ENCODE results near the gene SZT2. TPM values are rescaled to one million over a fixed set of nuclear protein-coding genes. Genes with fewer than 3 reads are reported as not detected.
"Not testable (repeated sequence)": the region's sequence is repeated elsewhere in the genome, so short reads cannot be mapped to it uniquely, and the experiment has no call there.

Gene SZT2
- total RNA-seq, 2 donors from 2014 or later = 49.5 to 73.2 TPM

DNA sequence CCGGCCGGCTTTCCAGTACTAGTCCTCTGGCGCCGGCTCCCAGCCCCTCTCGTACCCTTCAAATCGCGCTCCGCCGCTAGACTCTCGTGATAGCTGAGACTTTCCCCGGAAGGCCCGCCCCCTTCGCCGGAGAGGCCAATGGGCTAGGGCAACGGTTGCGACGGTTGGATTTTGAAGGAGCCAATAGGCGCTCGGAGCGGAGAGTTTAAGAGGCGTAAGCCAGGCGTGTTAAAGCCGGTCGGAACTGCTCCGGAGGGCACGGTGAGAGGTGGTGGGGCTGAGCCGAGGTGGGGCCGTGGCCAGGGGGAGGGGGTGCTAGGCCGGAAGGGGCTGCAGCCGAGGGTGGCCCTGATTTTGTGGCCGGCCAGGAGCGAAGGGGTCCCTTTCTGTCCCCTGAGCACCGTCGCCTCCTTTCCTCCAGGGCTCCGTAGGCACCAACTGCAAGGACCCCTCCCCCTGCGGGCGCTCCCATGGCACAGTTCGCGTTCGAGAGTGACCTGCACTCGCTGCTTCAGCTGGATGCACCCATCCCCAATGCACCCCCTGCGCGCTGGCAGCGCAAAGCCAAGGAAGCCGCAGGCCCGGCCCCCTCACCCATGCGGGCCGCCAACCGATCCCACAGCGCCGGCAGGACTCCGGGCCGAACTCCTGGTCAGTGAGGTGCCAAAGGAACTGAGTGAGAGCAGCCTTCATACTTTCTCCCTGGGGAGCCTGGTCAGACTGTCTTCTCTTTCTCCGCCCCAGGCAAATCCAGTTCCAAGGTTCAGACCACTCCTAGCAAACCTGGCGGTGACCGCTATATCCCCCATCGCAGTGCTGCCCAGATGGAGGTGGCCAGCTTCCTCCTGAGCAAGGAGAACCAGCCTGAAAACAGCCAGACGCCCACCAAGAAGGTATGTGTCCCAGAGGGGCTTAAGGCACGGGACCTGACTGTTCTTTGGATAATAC, 30.7 kb upstream of the SZT2 start, which contains the start of gene CDC20:
CDC20 (plus strand) TSS at position 236 of the 948 bp plus-strand sequence; CDS start at position 471, 235 bp downstream.
- intact Hi-C loops (cut with DNase I, micrococcal nuclease) = no loop called here
- ATAC-seq (peak; percentile 89), DNase-seq (peak; percentile 99 to 100)

DNA sequence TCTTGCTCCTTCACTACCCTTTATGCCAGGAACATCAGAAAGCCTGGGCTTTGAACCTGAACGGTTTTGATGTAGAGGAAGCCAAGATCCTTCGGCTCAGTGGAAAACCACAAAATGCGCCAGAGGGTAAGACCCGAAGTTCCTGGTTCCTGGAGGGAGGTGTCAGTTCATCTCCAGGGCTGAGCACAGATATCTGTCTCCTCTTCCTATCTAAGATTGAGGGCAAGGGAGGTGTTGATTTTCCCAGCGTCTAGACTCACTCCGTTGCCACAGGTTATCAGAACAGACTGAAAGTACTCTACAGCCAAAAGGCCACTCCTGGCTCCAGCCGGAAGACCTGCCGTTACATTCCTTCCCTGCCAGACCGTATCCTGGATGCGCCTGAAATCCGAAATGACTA, 30.0 kb upstream of the SZT2 start:
- intact Hi-C loops (cut with DNase I, micrococcal nuclease) = no loop called here
- ATAC-seq (no peak), DNase-seq (no peak)

DNA sequence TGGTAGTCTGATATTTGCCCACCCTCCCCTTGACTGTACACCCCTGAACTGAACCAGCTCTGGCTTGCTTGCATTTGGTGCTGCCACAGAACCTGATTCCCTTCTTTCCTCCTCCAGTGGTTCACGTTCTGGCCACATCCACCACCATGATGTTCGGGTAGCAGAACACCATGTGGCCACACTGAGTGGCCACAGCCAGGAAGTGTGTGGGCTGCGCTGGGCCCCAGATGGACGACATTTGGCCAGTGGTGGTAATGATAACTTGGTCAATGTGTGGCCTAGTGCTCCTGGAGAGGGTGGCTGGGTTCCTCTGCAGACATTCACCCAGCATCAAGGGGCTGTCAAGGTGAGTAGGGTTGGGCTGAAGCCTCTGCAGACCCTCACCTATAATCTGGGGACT, 29.1 kb upstream of the SZT2 start:
- intact Hi-C loops (cut with DNase I, micrococcal nuclease) = no loop called here
- ATAC-seq (no peak), DNase-seq (no peak)

DNA sequence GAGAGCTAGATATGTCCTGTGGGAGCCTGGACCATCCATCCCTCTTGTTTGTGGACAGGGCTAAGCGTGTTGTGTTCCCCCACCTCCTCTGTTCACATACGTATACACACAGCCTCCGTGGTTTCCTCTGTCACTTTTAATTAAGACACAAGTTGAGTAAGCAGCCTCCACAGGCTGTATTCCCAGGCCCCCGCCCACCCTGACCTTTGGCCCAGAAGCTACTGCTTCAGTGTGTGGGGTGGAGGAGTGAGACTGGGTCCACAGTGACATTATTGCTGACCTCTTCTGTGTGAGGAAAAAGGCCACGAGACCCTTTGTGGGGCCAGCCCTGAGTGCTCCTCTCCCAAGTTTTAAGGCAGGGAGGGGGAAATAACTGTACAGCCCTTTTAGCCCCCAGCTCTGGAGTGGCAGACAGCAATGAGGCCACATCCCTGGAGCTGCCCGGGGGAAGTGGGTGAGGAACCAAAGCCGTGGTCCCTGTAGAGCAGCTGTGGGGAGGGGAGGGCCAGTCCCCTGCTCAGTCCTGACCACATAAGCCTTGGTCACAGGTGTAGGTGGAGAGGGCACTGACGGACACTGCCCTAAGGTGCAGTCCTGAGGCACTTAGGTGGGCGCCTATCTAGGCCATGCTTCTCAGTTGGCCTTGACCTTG, 26.3 kb upstream of the SZT2 start:
- intact Hi-C loops (cut with DNase I, micrococcal nuclease) = no loop called here
- DNase-seq = peak in 1 of 2 donors; percentile 51
- ATAC-seq = no peak

- ATAC-seq (no peak), DNase-seq (no peak)
- intact Hi-C loops (cut with DNase I, micrococcal nuclease) = no loop called here
Observed at GRCh38 chr1:43363935-43364525, 25.7 kb upstream of the SZT2 start.

DNA sequence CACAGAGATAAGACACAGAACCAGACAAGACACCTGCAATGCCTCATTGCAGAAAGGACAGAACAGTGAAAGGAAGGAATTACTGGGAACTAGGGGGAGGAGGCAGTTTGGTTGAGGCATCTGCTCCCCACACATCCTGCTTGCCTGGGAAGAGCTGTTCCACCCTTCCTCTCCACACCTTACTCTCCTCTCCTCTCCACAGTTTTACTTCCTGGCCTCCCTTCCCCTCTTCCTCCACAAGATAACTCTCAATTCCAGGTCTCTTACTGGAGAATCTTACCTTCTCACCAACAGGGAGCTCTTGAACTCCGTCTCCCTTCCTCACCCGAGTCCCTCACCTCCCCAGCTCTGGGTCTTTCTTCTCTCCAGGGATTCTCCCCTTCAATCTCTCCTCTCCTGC, 24.0 kb upstream of the SZT2 start:
- DNase-seq = no peak
- intact Hi-C loops (cut with DNase I, micrococcal nuclease) = no loop called here
- no peak for ATAC-seq

DNA sequence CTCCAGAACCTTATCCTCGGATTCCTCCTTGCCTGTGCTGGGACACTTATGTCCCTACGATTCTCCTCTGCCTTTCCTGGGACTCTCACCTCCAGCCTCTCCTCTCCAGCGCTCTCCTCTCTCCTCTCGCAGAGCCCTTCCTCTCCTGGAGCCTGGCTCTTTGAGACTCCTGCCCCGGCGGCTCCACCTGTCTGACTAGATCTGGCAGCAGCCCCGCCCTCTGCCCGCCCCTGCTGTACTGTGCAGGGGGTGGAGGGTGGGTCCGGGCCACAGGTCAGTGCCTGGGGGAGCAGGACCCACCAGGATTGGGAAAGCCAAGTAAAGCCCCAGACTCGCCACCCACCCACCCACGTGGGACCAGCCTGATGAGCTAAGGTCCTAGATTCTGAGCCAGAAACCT, 23.5 kb upstream of the SZT2 start:
- intact Hi-C loops (cut with DNase I, micrococcal nuclease) = no loop called here
- peak; percentile 60 for ATAC-seq
- peak; percentile 88 to 90 for DNase-seq

- ATAC-seq (peak; percentile 11), DNase-seq (no peak)
- intact Hi-C loops (cut with DNase I, micrococcal nuclease) = no loop called here
Observed at GRCh38 chr1:43366601-43367025, 23.1 kb upstream of the SZT2 start.

DNA sequence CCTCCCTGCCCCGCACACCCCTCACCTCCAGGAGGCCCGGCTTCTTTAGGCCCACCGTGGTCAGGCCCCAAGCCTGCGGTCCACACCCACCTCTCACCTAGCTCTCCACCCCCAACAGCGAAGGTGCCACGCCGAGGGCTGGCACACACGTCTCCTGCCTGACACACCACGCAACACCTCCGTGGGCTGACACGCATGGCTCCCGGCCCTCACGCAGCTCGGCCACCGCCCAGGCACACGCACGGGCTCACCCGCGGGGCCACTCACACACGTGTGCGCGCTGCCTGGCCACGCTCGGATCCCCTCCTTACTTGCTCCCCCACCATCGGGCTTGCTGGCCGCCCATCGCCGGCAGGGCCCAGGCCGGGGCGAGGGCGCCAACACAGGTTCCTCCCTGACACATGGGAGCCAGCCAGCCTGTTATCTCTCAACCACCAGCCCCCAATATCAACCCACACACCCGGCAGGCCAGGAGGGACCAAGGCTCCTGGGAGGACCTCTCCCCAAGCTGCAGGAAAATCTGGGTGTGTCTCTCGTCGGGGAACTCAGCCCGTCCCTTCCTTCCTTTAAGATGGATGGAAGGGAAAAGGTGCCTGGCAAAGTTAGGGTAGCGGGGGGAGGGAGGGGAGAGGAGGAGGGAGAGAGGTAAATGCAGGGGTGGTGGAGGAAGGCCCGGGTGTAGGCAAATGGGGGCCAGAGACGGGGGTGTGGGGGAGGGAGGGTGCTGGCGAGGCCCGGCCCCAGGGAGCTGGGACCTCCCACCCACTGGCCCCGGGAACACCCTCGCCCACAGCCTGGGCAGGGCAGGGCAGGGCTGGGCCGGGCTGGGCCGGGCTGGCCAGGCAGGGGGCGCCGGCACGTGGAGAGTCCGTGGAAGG, 22.4 kb upstream of the SZT2 start:
- intact Hi-C loops (cut with DNase I, micrococcal nuclease) = no loop called here
- peak; percentile 68 for ATAC-seq
- peak; percentile 50 to 53 for DNase-seq

DNA sequence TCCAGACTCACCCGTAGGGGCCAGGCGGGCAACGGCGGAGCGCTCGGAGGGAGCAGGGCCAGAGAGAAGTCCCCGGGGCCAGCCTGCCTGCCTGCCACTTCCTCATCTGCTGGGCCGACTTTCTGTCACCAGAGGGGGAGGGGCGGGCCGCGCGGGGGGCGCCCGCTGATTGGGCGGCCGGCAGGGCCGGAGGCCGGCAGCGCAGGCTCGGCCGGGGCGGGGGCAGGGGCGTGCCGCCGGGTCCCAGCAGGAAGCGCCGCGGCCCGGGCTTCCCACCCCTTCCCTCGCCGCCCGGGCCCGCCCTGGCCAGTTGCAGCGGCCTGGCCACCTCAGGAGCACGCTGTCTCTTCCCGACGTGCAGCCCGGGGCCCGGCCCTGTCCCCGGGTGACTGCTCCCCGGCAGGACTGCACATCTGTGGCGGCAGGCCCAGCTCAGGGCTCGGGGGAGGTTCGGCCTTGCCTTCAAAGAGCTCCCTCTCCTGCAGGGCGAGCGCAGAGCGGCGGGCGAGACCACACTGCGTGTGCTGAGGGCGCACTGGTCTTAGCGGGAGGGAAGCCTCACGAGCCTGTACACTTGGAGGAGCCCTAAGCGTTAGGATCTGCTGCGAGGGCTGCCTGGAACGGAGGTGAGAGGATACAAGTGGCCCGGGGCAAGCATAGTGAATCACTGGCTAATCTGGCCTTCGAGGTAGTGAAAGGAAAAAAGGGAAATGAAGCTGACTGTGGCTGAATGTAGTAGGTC, 21.6 kb upstream of the SZT2 start, which contains the start of gene ELOVL1:
ELOVL1 (minus strand) TSS at position 108 of the 742 bp plus-strand sequence. CDS start 2,402 bp downstream, outside the sequence.
- ATAC-seq (peak; percentile 77), DNase-seq (peak; percentile 92 to 95)
- intact Hi-C loops (cut with DNase I, micrococcal nuclease) = no loop called here

DNA sequence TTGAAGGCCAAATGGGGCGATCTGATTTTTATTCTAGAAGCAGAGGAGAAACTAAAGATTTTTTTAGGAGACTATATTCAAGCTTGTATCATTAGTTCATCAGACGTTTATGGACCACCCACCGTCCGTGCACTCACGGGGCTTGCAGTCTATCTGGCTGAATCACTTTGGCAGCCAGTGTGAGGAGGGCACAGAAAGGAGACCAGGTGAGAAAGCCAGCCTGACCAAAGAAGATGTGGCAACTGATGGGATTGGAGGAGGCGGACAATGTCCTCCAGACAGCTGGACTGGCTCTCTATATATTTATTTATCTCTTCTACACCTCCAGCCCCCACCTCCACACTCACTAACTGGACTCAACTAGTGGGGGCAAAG, 21.1 kb upstream of the SZT2 start:
- ATAC-seq (no peak), DNase-seq (no peak)
- intact Hi-C loops (cut with DNase I, micrococcal nuclease) = no loop called here

DNA sequence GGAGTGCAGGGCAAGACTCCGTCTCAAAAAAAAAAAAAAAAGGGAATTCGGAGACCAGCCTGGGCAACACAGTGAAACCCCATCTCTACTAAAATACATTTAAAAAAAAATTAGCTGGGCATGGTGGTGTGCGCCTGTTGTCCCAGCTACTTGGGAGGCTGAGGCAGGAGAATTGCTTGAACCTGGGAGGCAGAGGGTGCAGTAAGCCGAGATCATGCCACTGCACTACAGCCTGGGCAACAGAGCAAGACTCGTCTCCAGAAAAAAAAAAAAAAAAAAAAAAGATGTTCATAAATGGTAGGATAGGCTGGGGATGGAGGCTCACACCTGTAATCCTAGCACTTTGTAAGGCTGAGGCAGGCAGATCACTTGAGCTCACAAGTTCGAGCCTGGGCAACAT, 19.9 kb upstream of the SZT2 start:
- ATAC-seq; DNase-seq; intact Hi-C loops (cut with DNase I, micrococcal nuclease): not testable (repeated sequence)

- no peak for ATAC-seq
- no peak for DNase-seq
- intact Hi-C loops (cut with DNase I, micrococcal nuclease) = no loop called here
Observed at GRCh38 chr1:43370564-43370963, 19.1 kb upstream of the SZT2 start.

DNA sequence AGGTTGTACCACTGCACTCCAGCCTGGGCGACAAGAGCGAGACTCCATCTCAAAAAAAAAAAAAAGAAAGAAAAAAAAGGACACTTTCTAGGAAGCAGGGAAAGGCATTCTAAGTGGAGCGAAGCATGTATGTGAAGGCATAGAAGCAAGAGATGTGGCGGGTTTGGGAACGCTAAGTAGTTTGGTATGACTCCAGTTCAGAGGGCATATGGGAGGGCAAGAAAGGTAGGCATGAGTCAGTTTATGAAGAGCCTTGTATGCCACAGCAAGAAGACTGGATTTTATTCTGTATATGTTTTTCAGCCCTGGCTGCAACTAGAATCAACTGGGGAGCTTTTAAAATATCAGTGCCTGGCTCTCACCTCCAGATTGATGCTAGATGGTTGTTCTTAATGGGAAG, 17.5 kb upstream of the SZT2 start:
- DNase-seq (no peak), ATAC-seq (no peak)
- intact Hi-C loops (cut with DNase I, micrococcal nuclease) = no loop called here

DNA sequence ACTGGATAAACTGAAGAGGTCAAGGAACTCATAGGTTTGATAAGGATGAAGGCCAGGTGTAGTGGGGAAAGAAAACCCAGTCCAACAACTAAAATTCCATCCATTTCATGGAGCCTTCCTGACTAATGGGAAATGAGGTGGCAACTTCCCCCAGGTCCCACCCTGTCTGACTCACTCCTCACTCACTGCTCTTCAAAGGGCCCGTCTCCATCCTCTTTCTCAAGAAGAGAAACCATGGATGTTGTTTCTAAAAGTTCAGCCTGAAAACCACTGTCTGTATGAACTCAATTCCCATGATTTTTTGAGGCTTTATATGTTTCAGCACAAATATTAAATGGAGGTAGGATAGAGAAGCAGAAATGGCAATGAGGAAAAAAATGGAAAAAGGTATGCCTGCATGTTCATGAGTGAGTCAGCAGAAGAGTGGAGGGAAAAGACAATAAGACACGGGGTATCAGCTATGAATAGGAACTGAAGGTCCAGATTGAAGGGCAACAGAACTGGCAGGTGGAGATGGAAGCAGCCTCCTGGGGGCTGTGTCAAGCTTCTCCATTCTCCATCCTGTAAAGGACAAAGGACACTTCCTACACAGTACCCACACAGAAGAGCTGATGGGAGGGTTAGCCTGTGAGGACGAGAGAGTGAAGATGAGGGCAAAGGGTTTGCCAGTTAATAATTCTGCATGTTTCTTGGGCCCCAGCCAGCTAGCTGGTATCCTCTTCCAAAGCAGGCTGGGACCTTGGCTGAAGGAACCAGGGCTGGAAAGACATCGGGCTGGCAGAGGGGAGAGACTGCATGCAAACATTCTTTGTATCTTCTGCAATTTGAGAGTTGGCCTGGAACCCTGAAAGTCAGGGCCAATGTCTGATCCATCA, 16.4 kb upstream of the SZT2 start:
- intact Hi-C loops (cut with DNase I, micrococcal nuclease) = no loop called here
- DNase-seq (no peak), ATAC-seq (peak; percentile 34)

DNA sequence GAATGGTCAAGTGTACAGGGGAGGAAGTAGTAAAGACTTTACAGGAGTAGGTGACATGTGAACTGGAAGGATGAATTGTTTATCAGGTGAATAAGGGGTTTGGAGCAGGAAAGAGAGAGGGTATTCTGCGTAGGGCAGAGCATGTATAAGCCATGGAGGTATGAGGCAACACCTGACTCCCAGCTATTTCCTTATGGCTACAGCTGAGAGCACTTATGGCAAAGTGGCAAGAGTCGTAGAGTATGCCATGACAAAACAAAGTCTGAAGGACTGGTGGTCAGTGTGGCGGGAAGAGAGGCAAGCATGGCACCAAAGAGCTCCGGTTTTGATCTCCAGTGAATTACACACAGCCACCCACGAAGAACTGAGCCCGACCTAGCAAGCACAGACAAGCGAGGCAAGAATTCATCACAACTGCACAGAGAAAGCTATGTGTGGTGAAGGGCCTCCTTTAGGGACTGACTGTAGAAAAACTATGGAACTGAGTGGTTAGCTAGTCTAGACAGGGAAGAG, 12.9 kb upstream of the SZT2 start:
- peak; percentile 28 for ATAC-seq
- no peak for DNase-seq
- intact Hi-C loops (cut with DNase I, micrococcal nuclease) = no loop called here

DNA sequence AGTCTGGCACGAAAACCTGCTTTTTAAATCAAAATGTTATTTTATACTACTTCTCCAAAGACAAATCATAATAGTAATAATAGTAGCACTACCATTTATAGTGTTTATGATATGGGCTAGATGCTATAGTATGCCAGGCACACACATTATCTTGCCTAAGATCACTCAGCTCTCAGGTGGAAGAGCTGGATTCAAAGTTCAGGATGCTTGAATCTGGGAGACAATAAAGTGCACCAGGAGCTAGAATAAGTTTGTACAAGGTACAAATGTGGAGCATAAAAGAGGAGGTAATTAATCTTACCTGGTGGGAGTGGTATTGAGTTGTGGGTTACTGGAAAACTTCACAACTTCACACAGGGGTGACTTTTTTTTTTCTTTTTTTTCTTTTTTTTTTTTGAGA, 11.9 kb upstream of the SZT2 start:
- intact Hi-C loops (cut with DNase I, micrococcal nuclease) = no loop called here
- ATAC-seq (peak; percentile 55), DNase-seq (no peak)

All from left colon (tissue), 2 donors.